ENCODE measurements around the gene RGS1. TPM values are rescaled to one million over a fixed set of nuclear protein-coding genes. Genes with fewer than 3 reads are reported as not detected.

RGS1 gene
- total RNA-seq, 3 donors from 2014 or later, result 8.9 to 82.0 (median 20.6) TPM

DNA sequence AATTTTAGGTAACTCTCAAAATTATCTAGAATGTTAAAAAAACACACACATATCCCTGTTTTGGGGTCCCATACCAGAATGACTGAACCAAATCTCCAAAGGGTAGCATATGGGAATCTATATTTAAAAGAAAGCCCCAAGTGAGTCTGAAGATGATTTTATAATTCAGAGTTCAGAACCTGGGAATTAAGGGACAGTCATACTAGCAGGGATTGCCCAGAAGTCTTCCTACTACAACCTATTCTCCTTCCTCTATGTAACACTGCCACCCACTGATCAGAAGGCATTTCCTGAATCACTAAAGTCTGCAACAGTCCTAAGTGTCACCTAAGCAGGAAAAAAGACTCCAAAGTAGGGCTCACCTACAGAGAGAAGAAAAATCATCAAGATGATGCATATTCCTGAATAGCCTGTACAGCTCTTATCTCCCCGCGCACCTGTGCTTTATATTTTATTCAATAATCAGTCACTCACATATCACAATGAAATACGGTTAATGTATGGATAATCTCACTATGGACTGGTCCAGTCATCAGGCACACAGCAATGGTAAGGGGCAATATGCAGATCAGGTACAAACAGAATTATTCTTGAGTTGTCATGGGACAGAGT, 4.9 kb downstream of the RGS1 start:
- H3K4me1 ChIP-seq (ENCODE audit: low read depth), result no peaks in the 10 kb centered on the region
- DNase-seq (peak in 1 of 3 donors; percentile 53), ATAC-seq (peak; percentile 66)
- intact Hi-C loops (cut with DNase I, micrococcal nuclease), result loop anchor here in 1 of 2 donors (10.0 kb wide), 1 partner anchor 96 kb away; no protein-coding TSS in a partner anchor
- H3K9me3 ChIP-seq, result no peaks in the 10 kb centered on the region
- H3K36me3 ChIP-seq (ENCODE audit: low read depth), result peaks cover 4% of the 10 kb centered on the region
- no peak overlapping the region for H3K4me3 ChIP-seq
- TF ChIP-seq, protein P1, sequence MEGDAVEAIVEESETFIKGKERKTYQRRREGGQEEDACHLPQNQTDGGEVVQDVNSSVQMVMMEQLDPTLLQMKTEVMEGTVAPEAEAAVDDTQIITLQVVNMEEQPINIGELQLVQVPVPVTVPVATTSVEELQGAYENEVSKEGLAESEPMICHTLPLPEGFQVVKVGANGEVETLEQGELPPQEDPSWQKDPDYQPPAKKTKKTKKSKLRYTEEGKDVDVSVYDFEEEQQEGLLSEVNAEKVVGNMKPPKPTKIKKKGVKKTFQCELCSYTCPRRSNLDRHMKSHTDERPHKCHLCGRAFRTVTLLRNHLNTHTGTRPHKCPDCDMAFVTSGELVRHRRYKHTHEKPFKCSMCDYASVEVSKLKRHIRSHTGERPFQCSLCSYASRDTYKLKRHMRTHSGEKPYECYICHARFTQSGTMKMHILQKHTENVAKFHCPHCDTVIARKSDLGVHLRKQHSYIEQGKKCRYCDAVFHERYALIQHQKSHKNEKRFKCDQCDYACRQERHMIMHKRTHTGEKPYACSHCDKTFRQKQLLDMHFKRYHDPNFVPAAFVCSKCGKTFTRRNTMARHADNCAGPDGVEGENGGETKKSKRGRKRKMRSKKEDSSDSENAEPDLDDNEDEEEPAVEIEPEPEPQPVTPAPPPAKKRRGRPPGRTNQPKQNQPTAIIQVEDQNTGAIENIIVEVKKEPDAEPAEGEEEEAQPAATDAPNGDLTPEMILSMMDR (IDR thresholded peaks at IDR 0.05), result no peak

DNA sequence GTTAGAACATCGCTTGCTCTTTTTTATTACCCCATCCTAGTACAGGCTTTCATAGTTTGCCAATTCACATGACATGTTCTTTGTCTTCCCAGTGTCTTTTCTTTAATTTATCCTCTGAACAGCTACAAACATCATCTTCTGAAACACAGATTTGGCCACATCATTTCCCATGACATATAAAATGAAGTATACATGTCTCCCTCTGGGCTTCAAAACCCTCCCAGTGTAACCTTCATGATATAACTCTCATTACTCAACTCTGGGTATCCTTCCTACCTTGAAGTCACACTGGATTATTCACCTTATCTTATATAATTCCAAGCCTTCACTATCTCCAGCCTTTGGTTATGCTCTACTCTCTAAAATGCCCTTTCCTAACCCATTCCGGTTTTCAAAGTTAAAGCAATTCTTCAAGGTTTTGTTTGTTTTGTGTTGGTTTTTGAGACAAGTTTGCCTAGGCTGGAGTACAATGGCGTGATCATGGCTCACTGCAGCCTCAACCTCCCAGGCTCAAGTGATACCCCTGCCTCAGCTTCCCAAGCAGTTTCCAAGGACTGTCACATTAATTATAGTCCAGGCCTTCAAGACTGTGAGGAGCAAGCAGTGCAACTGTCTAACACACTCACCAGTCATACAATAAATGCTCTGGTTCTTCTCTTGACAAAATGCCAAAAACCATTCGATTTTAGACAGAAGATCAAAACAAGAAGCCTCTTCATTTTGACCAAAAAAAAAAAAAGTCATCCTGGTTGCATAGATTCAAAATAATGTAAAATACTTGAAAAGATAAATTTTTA, 5.8 kb downstream of the RGS1 start:
- intact Hi-C loops (cut with DNase I, micrococcal nuclease), result loop anchor here in 1 of 2 donors (10.0 kb wide), 1 partner anchor 97 kb away; no protein-coding TSS in a partner anchor

DNA sequence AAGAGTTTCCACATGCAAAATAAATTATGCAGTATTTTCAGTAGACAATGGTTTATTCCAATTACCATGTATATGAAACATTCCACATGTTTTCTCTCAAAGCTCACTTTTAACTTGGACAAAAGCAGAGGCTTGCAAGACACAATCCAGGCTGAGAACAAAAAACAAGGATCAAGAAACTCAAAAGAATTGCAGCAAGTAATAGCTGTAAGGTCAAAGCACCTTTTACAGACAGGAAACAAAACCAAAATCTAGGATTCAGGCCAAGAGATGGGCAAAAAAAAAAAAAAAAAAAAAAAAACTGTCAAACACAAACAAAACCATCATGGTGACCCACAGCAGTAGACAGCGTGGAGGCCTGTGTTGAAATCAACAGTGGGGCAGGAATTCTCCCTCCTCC, 9.3 kb downstream of the RGS1 start:
- ATAC-seq, result no peak
- H3K9me3 ChIP-seq, result no peaks in the 10 kb centered on the region
- H3K4me3 ChIP-seq, result no peak overlapping the region
- H3K36me3 ChIP-seq (ENCODE audit: low read depth), result no peaks in the 10 kb centered on the region
- TF ChIP-seq, protein P1 (IDR thresholded peaks at IDR 0.05), result no peak
- no peaks in the 10 kb centered on the region for H3K4me1 ChIP-seq (ENCODE audit: low read depth)
- DNase-seq, result no peak
- intact Hi-C loops (cut with DNase I, micrococcal nuclease), result loop anchor here in 1 of 2 donors (10.0 kb wide), 1 partner anchor 100 kb away; no protein-coding TSS in a partner anchor

More for the DNA sequence above, 5.8 kb downstream of the RGS1 start:
- TF ChIP-seq, protein P1 (IDR thresholded peaks at IDR 0.05), result no peak
- ATAC-seq (no peak), DNase-seq (no peak)
- Histone ChIP-seq H3K36me3 (ENCODE audit: low read depth) (no peaks in the 10 kb centered on the region), H3K4me3 (no peak overlapping the region), H3K4me1 (ENCODE audit: low read depth) (no peaks in the 10 kb centered on the region), H3K9me3 (no peaks in the 10 kb centered on the region)

DNA sequence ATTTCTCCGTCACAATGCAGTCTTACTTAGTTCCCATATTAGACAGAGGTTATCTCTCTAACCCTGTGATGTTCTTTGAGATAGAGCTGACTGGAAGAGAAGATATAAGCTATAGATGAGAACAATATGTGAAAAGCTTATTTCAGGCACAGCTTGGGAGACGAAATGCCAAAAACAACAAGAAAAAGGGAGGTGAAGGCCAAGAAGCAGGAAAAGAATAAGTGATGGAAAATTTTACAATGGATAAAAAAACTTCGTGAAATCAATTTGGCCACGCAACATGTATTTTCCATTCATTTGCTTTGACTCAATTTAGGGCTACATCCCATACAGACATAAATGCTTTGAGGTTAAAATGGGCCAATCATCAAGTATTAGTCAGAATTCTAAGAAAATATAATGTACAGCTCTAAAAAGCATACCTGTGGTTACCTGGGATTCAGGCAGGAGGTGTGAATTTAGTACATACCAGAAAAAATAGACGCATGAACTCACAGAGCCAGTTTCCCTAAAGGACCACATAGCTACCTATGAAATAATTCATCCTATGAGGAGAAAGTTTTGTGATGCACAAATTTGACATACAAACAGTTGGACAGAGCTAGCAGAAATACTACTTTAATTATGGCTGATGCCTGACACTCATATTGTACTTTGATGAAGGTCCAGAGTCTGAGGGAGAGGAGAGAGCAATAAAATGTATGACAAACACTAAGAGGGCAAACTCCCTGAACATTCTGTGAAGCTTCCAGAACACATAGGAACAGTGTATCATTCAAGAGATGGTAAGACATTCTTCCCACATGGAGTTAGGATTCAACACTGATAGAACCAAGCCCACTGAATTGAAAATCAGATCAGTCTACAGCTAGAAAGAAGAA, 12.1 kb downstream of the RGS1 start:
- Histone ChIP-seq H3K4me3 (no peak overlapping the region), H3K9me3 (no peaks in the 10 kb centered on the region), H3K36me3 (ENCODE audit: low read depth) (no peaks in the 10 kb centered on the region), H3K4me1 (ENCODE audit: low read depth) (no peaks in the 10 kb centered on the region)
- no peak for DNase-seq
- peak; percentile 73 for ATAC-seq
- TF ChIP-seq, protein P1 (IDR thresholded peaks at IDR 0.05), result no peak
- intact Hi-C loops (cut with DNase I, micrococcal nuclease), result loop anchor here in 1 of 2 donors (10.0 kb wide), 1 partner anchor 103 kb away; no protein-coding TSS in a partner anchor

DNA sequence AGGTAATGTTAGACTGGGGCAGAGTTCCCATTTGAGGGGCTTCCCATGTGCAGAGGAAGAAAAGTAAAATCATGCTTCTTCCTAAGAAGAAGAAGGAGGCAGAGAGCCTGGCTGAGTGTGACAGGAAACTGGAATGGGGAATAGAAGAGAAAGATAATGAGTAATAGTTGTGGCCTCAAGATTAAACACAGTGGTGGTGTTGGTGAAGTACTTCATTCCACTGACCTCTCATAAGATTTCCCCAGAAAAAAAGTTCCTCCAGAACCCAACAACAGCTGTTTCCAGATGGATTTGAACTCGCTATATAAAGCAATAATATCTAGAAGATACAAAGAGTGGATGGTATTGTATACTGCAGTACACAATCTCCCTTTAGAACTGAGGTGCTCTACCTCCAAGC, 13.0 kb downstream of the RGS1 start:
- intact Hi-C loops (cut with DNase I, micrococcal nuclease), result loop anchor here in 1 of 2 donors (10.0 kb wide), 1 partner anchor 104 kb away; no protein-coding TSS in a partner anchor
- H3K36me3 ChIP-seq (ENCODE audit: low read depth), result no peaks in the 10 kb centered on the region
- ATAC-seq, result no peak
- no peaks in the 10 kb centered on the region for H3K4me1 ChIP-seq (ENCODE audit: low read depth)
- H3K9me3 ChIP-seq, result no peaks in the 10 kb centered on the region
- no peak overlapping the region for H3K4me3 ChIP-seq
- TF ChIP-seq, protein P1 (IDR thresholded peaks at IDR 0.05), result no peak
- DNase-seq, result no peak

Measured in mucosa of descending colon (tissue), 3 donors.